GM19351 (cell line): Measurements from ENCODE around the gene DIO2.

Experiments used
- ATAC-seq: cut with Tn5 transposase; IDR thresholded peaks from one replicate; pipeline ENCODE4 v1.9.1; 2021; ENCODE audit warnings: mild to moderate bottlenecking, moderate library complexity; ENCODE audit not compliant: unreplicated experiment

DIO2 gene

DNA sequence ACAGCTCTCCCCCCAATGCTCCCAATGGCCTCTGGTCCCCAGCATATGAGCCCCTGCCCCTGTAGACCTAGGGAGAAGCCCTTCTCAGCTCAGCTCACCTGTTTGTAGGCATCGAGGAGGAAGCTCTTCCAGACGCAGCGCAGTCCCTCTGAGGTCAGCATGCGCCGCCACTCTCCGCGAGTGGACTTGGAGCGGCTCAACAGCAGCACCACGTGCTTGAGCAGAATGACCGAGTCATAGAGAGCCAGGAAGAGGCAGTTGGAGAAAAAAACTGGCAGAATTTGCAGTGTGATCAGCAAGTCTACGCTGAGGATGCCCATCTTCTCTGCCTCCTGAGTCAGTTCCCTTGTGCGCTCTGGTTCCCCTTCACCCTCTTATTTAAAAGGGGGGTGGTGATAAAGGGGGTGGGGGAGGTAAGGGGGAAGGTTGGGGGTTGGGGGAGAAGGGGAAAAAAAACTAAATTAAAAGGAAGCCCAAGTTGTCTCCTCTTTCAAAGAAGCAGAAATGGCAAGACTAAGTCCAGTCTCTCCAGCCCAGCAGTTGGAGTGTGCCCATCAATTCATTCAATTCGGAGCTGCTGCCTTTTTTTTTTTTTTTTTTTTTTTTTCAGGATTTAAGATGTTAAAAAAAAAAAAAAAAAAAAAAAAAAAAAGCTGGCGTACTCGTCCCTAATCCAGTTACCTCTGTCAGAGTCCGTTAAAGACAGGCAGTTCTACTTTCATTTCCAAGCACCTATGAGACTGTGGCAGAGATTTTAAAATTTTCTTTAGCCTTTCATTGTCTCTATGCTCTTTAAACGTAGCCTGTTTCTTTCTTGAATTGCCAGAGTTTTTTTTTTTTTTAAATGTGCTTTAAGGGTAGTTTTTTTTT is at the start of gene DIO2:
TSS of gene DIO2 (minus strand) at position 352 of the 870 bp plus-strand sequence. CDS start at position 320, 32 bp downstream.
- no peak for ATAC-seq

DNA sequence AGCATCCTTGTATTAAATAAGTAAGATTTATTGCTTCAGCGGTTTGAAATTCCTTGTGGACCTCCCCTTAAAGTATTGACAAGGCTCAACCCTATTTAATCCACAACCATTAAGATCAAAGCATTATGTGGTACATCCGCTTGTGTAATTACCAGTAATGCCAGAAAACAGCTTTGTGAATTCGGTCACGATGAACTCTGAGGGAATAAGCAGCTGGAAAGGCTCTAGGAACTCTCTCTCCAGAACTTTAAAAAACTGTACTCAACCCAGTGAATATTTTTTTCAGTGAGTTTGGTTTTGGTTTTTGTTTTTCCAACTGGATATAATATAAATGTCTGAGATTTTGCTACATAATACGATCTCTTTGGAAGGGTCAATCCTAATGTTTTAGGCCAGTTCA is 49.3 kb upstream of the DIO2 start:
- ATAC-seq: no peak

- no peak for ATAC-seq
These were observed 28.3 kb upstream of the DIO2 start for GRCh38 chr14:80239631-80240030.

DNA sequence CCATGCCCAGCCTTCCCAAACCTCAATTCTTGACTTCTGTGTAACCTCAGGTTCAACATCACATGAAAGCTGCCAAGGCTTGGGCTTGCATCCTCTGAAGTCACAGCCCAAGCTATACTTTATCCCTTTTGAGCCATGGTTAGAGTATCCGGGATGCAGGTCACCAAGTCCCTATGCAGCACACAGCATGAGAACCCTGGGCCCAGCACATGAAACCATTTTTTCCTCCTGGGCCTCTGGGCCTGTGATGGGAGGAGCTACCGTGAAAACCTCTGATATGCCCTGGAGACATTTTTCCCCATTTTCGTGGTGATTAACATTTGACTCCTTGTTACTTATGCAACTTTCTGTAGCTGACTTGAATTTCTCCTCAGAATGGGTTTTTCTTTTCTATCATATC is 25.8 kb upstream of the DIO2 start:
- ATAC-seq: no peak

DNA sequence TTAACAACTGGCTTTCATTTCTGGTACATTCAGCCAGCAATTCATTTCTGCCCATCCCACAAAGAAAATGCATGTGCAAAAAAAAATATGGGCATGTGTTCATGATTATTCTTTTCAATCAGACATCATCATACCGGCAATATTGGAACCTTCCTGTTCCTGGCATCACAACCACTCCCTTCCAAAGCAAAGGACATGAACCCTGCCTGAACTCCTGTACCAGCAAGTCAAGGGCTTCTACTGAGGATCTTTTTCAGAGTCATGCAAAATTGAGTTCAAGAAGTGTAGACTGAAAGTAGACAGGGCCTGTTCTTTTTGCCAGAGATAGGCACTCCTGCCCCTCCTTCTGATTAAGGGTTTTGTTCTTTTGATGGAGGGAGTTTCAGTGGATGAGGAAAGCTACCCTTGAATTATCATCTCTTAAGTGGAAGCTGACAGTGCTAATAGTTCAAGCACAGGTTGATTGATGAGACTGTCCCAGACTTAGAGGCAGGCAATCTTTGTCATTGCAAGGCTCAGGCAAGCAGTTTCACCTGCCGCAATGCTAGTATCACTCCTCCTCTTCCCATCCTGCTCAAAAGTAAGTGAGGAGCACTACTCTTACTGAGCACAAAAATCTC is 22.3 kb upstream of the DIO2 start:
- no peak for ATAC-seq

DNA sequence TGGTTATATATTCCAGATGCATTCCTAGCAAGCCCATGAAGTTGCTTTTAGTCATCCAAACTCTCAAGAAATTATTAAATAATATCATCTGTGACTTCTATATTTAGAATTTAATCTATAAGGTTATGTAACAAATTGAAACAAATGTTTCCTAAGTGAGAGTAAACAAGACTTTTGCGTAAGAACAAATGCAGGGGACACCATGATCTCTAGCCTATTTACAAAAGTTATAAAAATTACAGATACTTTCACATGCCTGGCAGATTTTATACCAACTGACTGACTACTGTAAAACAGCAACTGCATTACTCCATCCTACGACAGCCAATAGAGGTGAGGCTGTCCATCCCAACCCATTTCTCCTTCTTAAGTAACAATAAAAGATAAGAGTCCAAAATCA is 20.4 kb upstream of the DIO2 start:
- ATAC-seq: no peak

DNA sequence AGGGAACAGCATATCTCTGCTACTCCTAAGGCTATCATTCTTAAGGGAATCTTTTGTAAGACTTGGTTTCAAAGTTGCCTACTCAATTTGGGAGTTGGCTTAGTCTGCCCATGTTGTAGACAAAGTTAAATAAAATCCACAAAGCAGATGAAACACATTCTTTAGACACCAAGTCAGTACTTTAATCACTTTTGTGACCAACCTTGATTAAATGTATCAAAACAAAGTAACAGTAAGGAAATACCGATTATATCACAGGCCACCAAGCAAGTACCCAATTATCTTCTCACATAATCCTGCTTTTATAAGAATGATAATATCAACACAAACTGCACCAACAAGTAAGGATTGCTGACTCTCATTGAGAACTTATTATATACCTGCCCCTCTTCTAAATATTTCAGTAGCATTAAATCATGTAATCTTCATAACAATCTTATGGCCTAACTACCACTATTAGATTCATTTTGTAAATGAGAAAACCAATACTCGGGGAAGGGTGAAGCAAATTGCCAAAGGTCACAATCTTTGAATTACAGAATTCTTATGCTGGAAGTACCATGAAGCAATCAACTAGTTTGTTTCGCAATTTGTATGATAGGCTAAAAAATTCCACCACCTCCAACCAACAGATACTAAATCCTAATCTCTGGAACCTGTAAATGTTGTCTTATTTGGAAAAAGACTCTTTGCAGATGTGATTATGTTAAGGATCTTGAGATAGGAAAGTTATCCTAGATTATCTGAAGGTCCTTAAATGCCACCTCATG is 12.6 kb upstream of the DIO2 start:
- ATAC-seq: no peak

DNA sequence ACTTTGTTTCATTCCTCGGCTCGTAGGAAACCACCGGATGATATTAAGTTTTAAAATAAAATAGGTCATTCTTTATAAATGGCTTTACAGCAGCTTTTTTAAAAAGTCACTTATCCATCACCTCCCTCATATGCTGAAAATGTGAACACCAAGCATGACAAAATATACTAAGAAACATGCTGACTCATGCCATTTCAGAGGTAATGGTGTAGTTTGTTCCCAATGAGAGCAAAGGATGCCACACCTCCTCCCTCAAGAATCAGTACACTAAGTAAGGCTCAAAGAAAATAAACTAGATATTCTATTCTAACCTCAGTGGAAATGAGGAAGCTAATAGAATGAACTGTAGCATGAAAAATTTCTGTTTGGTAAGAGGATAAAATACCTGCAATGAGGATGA is 5.5 kb upstream of the DIO2 start:
- no peak for ATAC-seq

DNA sequence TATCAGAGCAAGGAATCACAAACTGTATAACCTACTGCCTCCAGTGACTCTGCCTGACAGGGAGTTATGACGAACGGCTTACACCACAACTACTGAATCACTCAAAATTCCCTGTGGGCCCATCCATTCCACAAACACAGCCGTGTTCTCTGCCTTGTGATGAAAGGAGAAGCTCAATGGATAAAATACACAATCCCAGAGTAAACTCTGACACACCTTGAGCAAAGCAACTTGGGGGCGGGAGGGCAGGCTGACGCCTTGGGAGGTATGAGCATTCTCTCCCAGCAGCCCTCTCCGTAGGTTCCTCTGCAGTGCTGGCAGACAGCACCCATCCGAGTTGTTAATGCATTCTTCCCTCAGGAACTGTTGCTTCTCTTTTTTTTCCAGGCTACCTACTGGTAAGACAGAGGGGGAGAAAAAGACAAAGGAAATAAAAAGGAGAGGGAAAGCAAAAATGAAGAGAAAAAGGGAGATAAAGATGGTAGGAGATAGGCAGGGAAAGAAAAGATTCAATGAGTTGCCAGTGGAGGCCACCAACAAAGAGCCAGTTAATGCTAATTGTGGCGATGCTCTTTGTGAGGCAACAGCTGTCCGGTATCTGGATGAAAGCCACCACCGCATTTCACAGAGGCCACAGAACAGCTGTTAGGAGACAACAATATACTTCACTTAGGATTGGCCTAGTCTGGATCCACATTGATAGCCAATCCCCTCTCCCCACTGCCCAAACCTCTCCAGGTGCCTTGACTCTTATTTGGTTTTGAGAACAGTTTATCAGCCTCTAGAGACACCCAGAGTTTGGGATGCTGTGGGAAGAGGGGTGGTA is 4.7 kb upstream of the DIO2 start:
- no peak for ATAC-seq

- ATAC-seq: no peak
These were observed 3.8 kb upstream of the DIO2 start for GRCh38 chr14:80215081-80215480.

DNA sequence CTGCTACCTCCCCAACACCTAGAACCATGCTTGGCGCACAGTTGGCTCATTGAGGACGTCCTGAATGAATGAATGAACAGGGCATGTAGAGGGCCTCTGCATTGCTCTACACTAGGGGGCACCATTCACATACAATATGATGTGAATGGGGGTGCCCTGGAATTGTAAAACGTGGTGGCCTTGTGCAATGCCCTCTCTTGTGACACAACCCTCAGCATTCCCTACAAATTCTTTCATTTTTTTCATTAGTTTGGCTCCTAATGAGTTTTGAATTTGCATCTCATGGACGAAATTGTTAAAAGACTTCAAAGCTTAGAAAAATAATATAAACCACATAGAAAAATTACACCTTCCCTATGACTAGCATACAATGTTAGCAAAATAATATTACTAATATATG is 2.3 kb upstream of the DIO2 start:
- ATAC-seq: peak; percentile 71

DNA sequence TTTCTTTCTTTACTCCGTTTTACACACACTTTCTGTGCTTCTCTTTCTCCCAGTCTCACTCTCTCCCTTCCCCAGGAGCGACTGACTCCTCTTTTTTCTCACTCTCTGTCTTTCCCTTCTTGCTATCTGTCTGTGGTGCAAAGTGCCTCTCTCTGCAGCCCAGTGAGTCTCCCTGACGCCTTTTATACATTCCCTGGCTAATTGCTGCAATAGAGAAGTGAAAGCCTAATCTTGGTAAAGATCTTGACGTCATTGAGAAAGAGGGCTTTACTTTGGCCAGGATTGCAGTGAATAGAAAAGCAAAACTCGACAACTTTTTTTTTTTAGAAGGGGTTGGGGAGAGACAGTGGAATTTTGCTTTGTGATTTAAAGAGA is 706 bp upstream of the DIO2 start:
- ATAC-seq: peak; percentile 61

DNA sequence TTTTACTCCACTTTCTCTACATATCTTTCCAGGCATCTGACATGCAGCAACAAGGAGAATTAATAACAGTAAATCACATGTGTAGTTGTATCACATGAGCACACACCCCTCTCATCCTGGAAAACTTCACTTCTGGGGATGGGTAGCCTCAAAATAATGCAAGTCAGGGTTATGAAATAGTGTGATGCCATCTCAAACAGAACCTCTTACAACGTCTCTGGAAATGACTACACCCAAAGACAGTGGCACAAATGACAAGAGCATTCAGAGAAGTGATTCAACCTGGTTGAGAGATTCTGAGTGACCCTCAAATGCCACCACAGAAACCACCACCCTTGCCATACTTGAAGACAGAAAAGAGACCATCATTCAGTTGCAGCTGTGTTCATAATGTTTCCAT is 2.8 kb downstream of the DIO2 start:
- no peak for ATAC-seq

GRCh38 chr14:80206351-80207080 is 4.8 kb downstream of the DIO2 start:
- ATAC-seq: no peak

DNA sequence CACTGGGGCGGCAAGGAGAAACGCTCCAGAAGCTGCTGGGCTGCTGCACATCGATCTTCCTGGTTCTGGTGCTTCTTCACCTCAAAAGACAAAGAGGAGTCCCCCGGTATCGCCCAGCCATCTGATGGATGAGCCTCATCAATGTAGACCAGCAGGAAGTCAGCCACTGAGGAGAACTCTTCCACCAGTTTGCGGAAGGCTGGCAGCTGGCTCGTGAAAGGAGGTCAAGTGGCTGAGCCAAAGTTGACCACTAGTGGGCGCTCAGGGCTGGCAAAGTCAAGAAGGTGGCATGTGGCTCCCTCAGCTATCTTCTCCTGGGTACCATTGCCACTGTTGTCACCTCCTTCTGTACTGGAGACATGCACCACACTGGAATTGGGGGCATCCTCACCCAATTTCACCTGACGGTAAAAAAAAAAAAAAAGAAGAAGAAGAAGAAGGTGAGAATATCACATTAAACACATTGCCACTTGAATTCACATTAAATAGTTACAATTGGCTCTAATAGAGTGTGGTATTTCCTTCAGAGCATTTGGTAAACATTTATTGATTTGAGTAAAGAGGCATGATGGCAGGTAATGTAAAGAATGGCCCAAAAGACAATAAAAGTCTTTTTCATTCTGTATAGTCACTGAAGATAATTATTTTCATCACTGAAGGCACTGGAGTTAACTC is 8.3 kb downstream of the DIO2 start:
- peak; percentile 69 for ATAC-seq

- no peak for ATAC-seq
These were observed 11.2 kb downstream of the DIO2 start for GRCh38 chr14:80200093-80200492.

DNA sequence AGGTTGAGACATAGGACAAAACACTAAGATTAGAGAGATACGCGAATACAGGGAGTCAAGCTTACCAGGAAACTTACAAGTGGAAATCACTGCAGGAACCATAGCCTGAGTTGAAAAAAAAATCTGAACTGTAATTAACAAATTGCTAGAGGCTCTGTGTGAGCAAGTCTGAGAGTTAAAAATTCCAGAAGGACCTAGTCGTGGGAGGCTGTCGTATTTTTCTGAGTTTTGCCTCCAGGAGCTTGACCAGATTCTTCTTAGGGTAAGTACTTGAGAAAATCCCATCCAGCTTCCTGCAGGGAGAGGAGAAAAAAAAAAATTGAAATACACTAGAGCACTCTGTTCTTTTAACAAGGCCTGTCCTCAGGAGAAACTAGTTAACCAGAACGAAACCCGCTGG is 22.7 kb downstream of the DIO2 start:
- no peak for ATAC-seq

DNA sequence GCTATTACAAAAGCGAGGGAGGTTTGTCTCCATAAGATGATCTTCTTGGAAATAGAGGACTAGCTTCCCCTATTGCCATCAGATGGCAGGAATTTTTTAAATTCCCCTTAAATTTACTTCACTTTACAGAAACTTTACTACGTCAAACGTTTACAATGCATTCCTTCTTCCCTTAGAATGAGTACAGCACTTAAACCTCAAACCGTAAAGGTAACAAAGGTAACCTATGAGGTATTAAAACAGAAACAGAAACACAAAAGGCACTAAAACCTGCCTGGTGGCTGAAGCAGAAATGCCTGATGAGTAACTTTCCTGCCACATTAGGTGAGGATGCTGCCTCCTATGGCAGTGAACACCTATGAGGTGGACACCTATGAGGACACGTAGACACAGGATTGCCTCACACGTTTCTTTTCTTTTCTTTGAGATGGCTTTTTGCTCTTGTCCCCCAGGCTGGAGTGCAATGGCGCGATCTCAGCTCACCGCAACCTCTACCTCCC is 25.0 kb downstream of the DIO2 start:
- no peak for ATAC-seq

GRCh38 chr14:80176893-80177292 is 34.4 kb downstream of the DIO2 start:
- no peak for ATAC-seq
